Endothelial cell of umbilical vein (primary cell): ENCODE data around the gene ABAT.

Source experiments
- CTCF ChIP-seq, 2 donors: IDR thresholded peaks; 1 replicate in 1 of 2; 2 replicates in 1 of 2; pipeline ENCODE4 v1.5.1; 2011; ENCODE audit warnings: low read length in 2 of 2, mild to moderate bottlenecking in 2 of 2, moderate library complexity in 2 of 2, control low read depth in 1 of 2, inconsistent platforms in 1 of 2, low read depth in 1 of 2; ENCODE audit not compliant: insufficient read depth in 1 of 2; ENCODE audit errors: extremely low read depth in 1 of 2
- JUN ChIP-seq: IDR thresholded peaks from 2 replicates; pipeline ENCODE4 v1.6.1; 2011; ENCODE audit warnings: borderline replicate concordance, low read depth; ENCODE audit not compliant: insufficient read length, insufficient read depth
- POLR2A ChIP-seq: IDR thresholded peaks from 2 replicates; pipeline ENCODE4 v1.6.1; 2012; ENCODE audit warnings: low read depth, mild to moderate bottlenecking, control low read depth, low read length

GRCh38 chr16:8788578-8789172, 114.3 kb downstream of the ABAT start:
- TF ChIP-seq CTCF (IDR thresholded peaks at IDR 0.05; ENCODE audit: extremely low read depth in 1 of 2, insufficient read depth in 1 of 2, low read depth in 1 of 2, low read length in 2 of 2) (no peak), POLR2A (no peak), JUN (no peak)
